ENCODE results near the gene GULP1.

GULP1 gene

DNA sequence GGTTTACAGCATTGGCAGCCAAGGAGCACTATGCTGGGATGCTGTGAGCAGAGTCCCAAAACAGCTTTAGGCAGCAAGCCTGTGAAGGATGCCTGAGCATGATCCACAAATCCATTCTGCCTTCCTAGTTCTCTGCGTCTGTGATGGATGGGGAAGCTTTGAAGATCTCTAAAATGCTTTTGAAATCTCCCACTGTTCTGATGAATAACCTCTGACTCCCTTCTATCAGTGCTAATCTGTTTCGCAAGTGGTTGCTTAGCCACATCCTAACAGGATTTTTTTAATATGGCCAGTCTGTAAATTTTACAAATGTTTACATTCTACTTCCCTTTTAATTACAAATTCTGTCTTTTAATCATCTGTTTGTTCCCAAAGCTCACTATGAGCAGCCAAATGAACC, 319.2 kb downstream of the GULP1 start:
- H3K27ac ChIP-seq: no peak overlapping the region
- TF ChIP-seq, protein P1, sequence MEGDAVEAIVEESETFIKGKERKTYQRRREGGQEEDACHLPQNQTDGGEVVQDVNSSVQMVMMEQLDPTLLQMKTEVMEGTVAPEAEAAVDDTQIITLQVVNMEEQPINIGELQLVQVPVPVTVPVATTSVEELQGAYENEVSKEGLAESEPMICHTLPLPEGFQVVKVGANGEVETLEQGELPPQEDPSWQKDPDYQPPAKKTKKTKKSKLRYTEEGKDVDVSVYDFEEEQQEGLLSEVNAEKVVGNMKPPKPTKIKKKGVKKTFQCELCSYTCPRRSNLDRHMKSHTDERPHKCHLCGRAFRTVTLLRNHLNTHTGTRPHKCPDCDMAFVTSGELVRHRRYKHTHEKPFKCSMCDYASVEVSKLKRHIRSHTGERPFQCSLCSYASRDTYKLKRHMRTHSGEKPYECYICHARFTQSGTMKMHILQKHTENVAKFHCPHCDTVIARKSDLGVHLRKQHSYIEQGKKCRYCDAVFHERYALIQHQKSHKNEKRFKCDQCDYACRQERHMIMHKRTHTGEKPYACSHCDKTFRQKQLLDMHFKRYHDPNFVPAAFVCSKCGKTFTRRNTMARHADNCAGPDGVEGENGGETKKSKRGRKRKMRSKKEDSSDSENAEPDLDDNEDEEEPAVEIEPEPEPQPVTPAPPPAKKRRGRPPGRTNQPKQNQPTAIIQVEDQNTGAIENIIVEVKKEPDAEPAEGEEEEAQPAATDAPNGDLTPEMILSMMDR (conservative IDR thresholded peaks at IDR 0.05): no peak
- TF ChIP-seq ZFX (IDR thresholded peaks at IDR 0.05): no peak

DNA sequence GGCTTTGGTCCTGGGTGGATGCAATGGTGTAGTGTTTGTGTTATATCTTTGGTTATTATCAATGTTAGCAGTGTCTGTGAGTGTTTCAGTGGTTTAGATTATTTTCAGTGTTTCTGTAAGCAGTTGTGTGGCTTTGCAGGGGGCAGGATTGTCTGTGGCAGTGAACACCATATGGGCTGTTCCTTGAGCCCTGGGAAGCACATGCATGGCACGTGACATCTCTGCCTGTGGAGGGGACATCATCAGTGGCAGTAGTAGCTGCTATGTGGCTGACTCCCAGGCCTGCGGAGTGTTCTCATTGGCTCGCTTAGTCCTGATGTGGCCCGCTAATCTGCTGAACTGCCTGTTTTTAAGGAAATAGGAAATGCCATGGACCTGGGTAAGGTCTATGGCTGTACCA, 327.5 kb downstream of the GULP1 start:
- TF ChIP-seq, protein P1 (conservative IDR thresholded peaks at IDR 0.05): no peak
- TF ChIP-seq ZFX (IDR thresholded peaks at IDR 0.05): no peak
- no peak overlapping the region for H3K27ac ChIP-seq

DNA sequence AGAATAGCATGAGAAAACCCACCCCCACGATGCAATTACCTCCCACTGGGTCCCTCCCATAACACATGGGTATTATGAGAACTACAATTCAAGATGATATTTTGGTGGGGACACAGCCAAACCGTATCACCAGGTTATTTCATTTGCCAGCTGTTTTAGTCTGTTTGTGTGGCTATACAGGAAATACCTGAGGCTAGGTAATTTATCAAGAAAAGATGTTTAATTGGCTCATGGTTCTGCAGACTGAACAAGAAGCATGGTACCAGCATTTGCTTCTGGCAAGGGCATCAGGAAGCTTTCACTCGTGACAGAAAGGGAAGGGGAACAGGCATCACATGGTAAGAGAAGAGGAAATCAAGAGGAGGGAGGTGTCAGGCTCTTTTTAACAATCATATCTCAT, 329.2 kb downstream of the GULP1 start:
- H3K27ac ChIP-seq: no peak overlapping the region

DNA sequence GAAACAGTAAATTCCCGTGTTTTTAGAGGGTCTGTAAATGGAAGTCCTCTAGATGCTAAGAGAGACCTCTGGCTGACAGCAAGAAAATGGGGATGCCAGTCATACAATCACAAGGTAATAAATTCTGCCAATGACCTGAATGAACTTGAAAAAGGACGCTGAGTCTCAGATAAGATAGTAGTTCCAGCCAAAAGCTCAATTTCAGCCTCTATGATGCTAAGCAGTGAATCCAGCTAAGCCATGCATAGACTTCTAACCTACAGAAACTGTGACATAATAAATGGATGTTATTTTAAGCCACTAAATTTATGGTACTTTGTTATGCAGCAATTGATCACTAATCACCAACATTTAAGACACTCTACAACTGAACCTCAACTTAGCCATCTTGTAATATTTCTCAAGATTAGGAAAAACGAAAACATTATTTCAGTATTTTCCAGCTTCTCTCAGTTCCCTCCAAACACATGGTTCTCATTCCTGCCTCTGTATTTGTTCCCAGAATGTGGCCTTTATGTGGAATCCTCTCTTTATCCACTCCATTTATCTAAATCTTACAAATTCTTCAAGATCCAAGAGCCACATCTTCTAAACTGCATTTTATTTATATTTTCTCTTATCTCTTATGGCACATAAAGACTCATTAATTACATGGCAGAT, 331.1 kb downstream of the GULP1 start:
- TF ChIP-seq, protein P1 (conservative IDR thresholded peaks at IDR 0.05): no peak
- TF ChIP-seq ZFX (IDR thresholded peaks at IDR 0.05): no peak

More for the DNA sequence above, 329.2 kb downstream of the GULP1 start:
- TF ChIP-seq, protein P1 (conservative IDR thresholded peaks at IDR 0.05): no peak
- TF ChIP-seq ZFX (IDR thresholded peaks at IDR 0.05): no peak

DNA sequence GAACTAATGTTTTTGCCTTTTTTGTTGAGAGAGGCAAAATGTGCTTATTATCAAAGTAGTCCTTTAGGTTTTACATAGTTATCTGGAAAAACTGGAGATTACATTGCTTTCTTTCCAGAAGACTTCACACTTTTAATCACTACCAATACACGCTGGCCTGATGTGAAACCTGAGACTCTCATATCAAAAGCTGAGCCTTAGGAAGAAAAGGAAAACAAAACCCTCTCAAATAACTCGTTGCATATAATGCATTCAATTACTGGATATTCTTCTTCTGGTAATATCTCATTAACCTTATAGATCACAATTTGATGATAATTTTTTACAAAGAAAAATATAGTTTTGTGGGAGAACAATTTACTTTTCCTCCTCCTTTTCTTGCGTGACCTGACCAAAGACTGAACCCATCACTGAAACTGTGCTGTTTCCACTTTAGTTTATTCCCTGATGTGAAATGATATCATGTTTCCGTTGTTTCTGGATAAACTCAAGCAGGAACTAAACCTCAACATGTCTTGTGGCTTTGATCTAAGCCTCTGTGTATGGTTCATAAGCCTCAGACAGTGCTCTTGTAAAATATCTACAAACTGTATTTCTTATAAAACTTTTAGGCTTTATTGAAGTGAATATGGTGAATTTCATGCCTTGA, 332.4 kb downstream of the GULP1 start:
- no peak overlapping the region for H3K27ac ChIP-seq
- TF ChIP-seq, protein P1 (conservative IDR thresholded peaks at IDR 0.05): no peak
- TF ChIP-seq ZFX (IDR thresholded peaks at IDR 0.05): no peak

More for the DNA sequence above, 331.1 kb downstream of the GULP1 start:
- H3K27ac ChIP-seq: no peak overlapping the region

DNA sequence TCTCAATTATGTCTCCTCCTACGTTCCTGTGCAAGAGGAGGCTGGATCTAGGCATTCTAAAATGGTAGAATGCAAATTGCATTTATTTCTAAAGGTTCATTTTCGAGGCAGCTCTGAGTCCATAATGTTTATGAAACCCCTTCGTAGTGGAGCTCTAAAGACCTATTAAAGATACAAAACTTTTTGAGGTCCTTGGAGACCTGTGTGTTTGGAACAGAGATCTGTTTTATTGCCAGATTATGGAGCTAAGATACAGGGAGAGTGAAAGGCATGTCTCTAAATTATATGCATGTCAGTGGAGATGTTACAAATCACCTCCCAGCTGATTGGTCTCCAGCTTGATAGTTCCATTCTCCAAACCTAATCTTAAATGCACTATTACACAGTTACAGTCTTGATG, 335.8 kb downstream of the GULP1 start:
- H3K27ac ChIP-seq: no peak overlapping the region
- no peak for TF ChIP-seq ZFX (IDR thresholded peaks at IDR 0.05)
- TF ChIP-seq, protein P1 (conservative IDR thresholded peaks at IDR 0.05): no peak

DNA sequence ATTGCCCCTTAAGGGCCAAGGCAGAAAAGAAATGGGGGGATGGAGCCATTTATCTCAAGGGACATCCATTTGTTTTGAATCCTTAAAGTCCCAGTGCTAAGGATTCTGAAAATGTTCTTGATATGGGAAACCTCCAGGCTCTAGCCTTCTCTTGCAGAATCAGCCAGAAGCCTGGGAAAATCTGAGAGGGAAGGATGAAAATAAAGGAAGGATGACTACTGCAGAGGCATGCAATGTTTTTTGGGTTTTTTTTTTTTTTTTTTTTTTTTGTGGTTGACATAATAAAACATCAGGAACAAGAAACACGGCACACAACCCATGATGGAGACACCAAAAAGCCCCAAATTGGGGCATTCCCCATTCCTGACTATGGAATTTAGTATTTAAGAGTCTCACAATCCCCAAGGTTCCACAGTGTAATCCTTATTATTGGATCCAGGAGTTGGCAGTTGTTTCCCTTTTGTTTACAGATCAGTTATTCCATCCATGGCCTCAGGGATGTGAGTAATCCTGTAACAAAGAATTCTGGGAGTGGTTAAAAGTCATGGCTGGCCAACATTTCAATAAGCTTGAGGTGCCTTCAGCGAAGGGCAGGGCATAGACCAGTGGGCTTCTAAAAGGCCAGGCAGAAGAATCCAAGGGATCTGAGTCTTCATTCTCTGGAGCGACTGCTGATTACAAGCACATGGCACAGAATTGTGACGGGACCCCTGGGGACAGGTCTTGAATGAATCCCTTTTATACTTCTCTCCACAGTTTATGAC, 337.5 kb downstream of the GULP1 start:
- H3K27ac ChIP-seq: no peak overlapping the region

More for the DNA sequence above, 337.5 kb downstream of the GULP1 start:
- no peak for TF ChIP-seq ZFX (IDR thresholded peaks at IDR 0.05)
- TF ChIP-seq, protein P1 (conservative IDR thresholded peaks at IDR 0.05): no peak
